GM10266 (cell line): ENCODE results near the gene ARID3A.

ENCODE experiments used
- DNase-seq: peaks from one replicate; pipeline ENCODE4 v3.0.0; 2012; ENCODE audit errors: extremely low spot score
- CTCF ChIP-seq: IDR thresholded peaks from 2 replicates; pipeline ENCODE4 v1.5.1; 2012; ENCODE audit warnings: mild to moderate bottlenecking, low read depth; ENCODE audit not compliant: control insufficient read depth, insufficient read depth; ENCODE audit errors: missing control alignments

The ARID3A gene

GRCh38 chr19:1006711-1007398 is 81.0 kb downstream of the ARID3A start:
- no peak for DNase-seq
- TF ChIP-seq CTCF, result no peak

DNA sequence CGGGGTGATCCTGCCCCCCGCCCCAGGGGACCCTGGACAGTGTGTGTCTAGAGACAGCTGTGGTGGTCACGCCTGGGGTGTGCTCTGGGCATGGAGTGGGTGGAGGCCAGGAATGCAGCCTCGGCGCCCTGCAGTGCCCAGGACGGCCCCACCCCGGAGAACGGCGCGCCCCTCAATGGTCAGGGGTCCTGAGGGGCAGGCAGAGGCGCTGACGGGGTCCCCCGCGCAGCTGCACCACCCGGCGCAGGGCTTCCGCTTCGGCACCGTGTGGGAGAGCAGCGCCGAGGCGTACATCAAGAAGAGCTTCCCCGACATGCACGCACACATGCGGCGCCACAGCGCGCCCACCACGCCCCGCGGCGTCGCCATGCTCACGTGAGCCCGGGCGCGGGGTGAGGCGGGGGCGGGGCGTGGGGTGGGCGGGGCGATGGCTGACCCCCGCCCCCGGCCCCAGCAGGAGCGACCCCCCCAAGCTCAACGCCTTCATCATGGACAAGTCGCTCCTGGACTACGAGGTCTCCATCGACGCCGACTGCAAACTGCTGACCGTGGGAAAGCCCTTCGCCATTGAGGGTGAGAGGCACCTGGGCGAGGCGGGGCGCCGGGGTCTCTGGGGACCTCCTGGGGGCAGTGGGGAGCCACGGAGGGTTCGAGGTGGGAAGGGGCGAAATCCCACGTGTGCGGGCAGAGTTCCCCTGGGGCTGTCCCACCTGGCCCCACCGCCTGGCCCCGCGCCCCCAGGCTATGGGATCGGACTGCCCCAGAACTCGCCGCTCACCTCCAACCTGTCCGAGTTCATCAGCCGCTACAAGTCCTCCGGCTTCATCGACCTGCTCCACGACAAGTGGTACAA is 81.8 kb downstream of the ARID3A start:
- TF ChIP-seq CTCF, result no peak
- DNase-seq, result no peak

GRCh38 chr19:1008268-1009040 is 82.6 kb downstream of the ARID3A start:
- TF ChIP-seq CTCF, result no peak
- DNase-seq, result no peak

DNA sequence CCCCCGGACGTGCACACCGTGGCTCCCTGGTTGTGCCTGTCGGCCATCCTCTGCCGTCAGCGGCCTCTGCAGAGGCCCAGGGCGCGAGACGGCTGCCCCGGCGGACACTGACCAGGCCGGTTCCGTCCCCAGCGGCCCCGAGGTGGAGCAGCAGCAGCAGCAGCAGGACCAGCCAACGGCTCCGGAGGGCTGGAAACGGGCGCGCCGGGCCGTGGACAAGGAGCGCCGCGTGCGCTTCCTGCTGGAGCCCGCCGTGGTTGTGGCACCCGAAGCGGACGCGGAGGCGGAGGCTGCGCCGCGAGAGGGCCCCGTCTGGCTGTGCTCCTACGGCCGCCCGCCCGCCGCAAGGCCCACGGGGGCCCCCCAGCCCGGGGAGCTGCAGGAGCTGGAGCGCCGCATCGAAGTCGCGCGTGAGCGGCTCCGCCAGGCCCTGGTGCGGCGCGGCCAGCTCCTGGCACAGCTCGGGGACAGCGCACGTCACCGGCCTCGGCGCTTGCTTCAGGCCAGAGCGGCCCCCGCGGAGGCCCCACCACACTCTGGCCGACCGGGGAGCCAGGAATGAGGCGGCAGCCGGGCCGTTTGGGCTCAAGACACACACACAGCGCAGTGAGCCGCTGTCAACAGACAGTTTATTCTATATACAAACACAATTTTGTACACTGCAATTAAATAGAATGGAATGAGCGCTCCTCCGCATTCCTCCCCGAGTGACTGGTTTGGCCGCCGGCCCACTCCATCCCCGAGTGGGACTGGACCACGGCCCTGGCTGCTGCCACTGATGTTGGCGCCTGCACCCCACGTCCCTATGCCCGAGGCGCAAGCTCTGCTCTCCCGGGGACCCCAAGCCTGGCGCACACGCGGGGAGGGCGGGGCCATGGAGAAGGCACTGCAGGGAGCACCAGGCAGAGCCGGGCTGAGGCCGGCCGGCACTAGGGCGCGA is 83.5 kb downstream of the ARID3A start:
- DNase-seq, result no peak
- no peak for TF ChIP-seq CTCF

DNA sequence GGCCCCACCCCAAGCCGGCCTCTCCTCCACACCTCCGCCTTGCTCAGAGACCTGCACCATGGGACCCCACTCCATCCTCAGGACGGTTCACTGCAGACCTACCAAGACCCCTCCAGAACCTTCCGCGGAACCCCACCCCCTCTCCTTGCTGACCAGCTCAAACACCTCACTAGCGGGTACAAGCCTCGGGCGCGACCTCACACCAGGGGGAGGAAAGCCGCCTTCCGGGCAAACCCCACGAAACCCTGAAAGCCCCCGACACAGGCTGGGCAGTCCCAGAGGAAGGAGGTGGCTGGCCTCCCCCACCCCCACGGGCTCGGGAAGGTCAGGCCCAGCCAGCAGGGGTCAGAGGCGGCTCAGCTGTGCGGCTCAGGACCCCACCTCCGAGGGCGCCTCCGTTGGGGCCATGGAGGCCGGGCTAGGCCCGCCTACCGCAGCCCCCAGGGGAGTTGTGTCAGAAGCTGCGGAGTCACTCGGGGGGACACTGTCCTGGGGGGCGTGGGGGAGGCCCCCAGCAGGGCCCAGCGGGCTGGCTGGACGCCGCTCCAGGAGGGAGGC is 84.2 kb downstream of the ARID3A start:
- peak; percentile 16 for TF ChIP-seq CTCF

More for the DNA sequence above, 84.2 kb downstream of the ARID3A start:
- DNase-seq, result no peak
